GM19324 (cell line): ENCODE data around the gene CACNA1S.

Experiments used
- ATAC-seq: cut with Tn5 transposase; IDR thresholded peaks from one replicate; pipeline ENCODE4 v1.9.1; 2021; ENCODE audit warnings: mild to moderate bottlenecking, moderate library complexity; ENCODE audit not compliant: unreplicated experiment, low FRiP score

CACNA1S gene

GRCh38 chr1:201096041-201096461 is 16.2 kb downstream of the CACNA1S start:
- ATAC-seq, result no peak

GRCh38 chr1:201095581-201095980 is 16.6 kb downstream of the CACNA1S start:
- no peak for ATAC-seq

GRCh38 chr1:201094832-201095231 is 17.4 kb downstream of the CACNA1S start:
- no peak for ATAC-seq

GRCh38 chr1:201093962-201094361 is 18.3 kb downstream of the CACNA1S start:
- no peak for ATAC-seq

- ATAC-seq, result no peak
These were observed 18.7 kb downstream of the CACNA1S start for GRCh38 chr1:201093561-201093960.

GRCh38 chr1:201092738-201093137 is 19.5 kb downstream of the CACNA1S start:
- ATAC-seq, result no peak

GRCh38 chr1:201091256-201091655 is 21.0 kb downstream of the CACNA1S start:
- no peak for ATAC-seq

GRCh38 chr1:201090541-201090940 is 21.7 kb downstream of the CACNA1S start:
- ATAC-seq, result no peak

- no peak for ATAC-seq
These were observed 22.6 kb downstream of the CACNA1S start for GRCh38 chr1:201089596-201089995.

- ATAC-seq, result no peak
These were observed 23.2 kb downstream of the CACNA1S start for GRCh38 chr1:201088901-201089525.

- no peak for ATAC-seq
These were observed 23.8 kb downstream of the CACNA1S start for GRCh38 chr1:201088395-201088794.

GRCh38 chr1:201085902-201086735 is 26.1 kb downstream of the CACNA1S start:
- no peak for ATAC-seq

- ATAC-seq, result no peak
These were observed 27.9 kb downstream of the CACNA1S start for GRCh38 chr1:201084295-201084694.

- ATAC-seq, result no peak
These were observed 28.5 kb downstream of the CACNA1S start for GRCh38 chr1:201083741-201084140.

GRCh38 chr1:201080135-201080534 is 32.1 kb downstream of the CACNA1S start:
- ATAC-seq, result no peak

- ATAC-seq, result no peak
These were observed 34.5 kb downstream of the CACNA1S start for GRCh38 chr1:201077736-201078135.

- ATAC-seq, result no peak
These were observed 35.1 kb downstream of the CACNA1S start for GRCh38 chr1:201077116-201077515.

- ATAC-seq, result no peak
These were observed 36.1 kb downstream of the CACNA1S start for GRCh38 chr1:201076092-201076491.

- no peak for ATAC-seq
These were observed 38.2 kb downstream of the CACNA1S start for GRCh38 chr1:201074018-201074417.

GRCh38 chr1:201072922-201073321 is 39.3 kb downstream of the CACNA1S start:
- ATAC-seq, result no peak

GRCh38 chr1:201072149-201072548 is 40.1 kb downstream of the CACNA1S start:
- ATAC-seq, result no peak

GRCh38 chr1:201069636-201070035 is 42.6 kb downstream of the CACNA1S start:
- no peak for ATAC-seq
